WTC11 (cell line): ENCODE measurements around the gene MSLN. TPM values are rescaled to one million over a fixed set of nuclear protein-coding genes. Genes with fewer than 3 reads are reported as not detected.

Source experiments
- ATAC-seq: fragments of 200-7000 bp; cut with Tn5 transposase; 2 replicates; pipeline ENCODE4 v1.10.0; 2021; ENCODE audit warnings: mild to moderate bottlenecking, moderate library complexity
- CTCF ChIA-PET: fragments of 300-600 bp; sonication (Branson Sonifier 250); formaldehyde crosslinking; loops from one replicate; lab custom pipeline; 2021; ENCODE audit warnings: antibody characterized with exemption; lab: Charles Lee
- POLR2A ChIA-PET: fragments of 350-600 bp; sonication (Branson Sonifier 250); formaldehyde crosslinking; loops from one replicate; lab custom pipeline; 2021; ENCODE audit warnings: antibody characterized with exemption; lab: Charles Lee
- DNase-seq: peaks from one replicate; pipeline ENCODE4 v3.0.0; 2021; ENCODE audit warnings: low spot score
- H3K27ac Mint-ChIP-seq: 2 replicates; pipeline ENCODE4 v1.8.0; 2021; ENCODE audit warnings: mixed read lengths
- H3K27me3 Mint-ChIP-seq: 2 replicates; pipeline ENCODE4 v1.8.0; 2021; ENCODE audit warnings: low read depth, mild to moderate bottlenecking, moderate library complexity, mixed read lengths
- H3K36me3 Mint-ChIP-seq: 2 replicates; pipeline ENCODE4 v1.8.0; 2021; ENCODE audit warnings: mixed read lengths
- H3K4me1 Mint-ChIP-seq: 2 replicates; pipeline ENCODE4 v1.8.0; 2022; ENCODE audit warnings: mixed read lengths
- H3K4me3 Mint-ChIP-seq: 2 replicates; pipeline ENCODE4 v1.8.0; 2021; ENCODE audit warnings: mild to moderate bottlenecking, moderate library complexity, mixed read lengths
- H3K9me3 Mint-ChIP-seq: 2 replicates; pipeline ENCODE4 v1.8.0; 2021; ENCODE audit warnings: mixed read lengths
- ARID4B ChIP-seq: sonication (generic); formaldehyde crosslinking; IDR thresholded peaks from 2 replicates; pipeline ENCODE4 v1.8.0; 2023; ENCODE audit warnings: missing genetic modification reagents, mild to moderate bottlenecking, borderline replicate concordance
- CBFB ChIP-seq: sonication (generic); formaldehyde crosslinking; IDR thresholded peaks from 2 replicates; pipeline ENCODE4 v1.8.1; 2022; ENCODE audit warnings: mild to moderate bottlenecking, low read depth, missing genetic modification reagents
- CREM ChIP-seq: sonication (generic); formaldehyde crosslinking; IDR thresholded peaks from 2 replicates; pipeline ENCODE4 v1.8.1; 2022; ENCODE audit warnings: mild to moderate bottlenecking, missing genetic modification reagents, moderate library complexity
- ETV6 ChIP-seq: sonication (generic); formaldehyde crosslinking; IDR thresholded peaks from 2 replicates; pipeline ENCODE4 v1.8.1; 2022; ENCODE audit warnings: mild to moderate bottlenecking, missing genetic modification reagents
- FOXP4 ChIP-seq: sonication (generic); formaldehyde crosslinking; IDR thresholded peaks from 2 replicates; pipeline ENCODE4 v1.8.0; 2022; ENCODE audit warnings: mild to moderate bottlenecking, missing genetic modification reagents
- GABPB1 ChIP-seq: sonication (generic); formaldehyde crosslinking; IDR thresholded peaks from 2 replicates; pipeline ENCODE4 v1.8.1; 2023; ENCODE audit warnings: mild to moderate bottlenecking, missing genetic modification reagents
- IRF2 ChIP-seq: sonication (generic); formaldehyde crosslinking; IDR thresholded peaks from 2 replicates; pipeline ENCODE4 v1.8.0; 2022; ENCODE audit warnings: low read depth, missing genetic modification reagents, borderline replicate concordance
- JUN ChIP-seq: sonication (generic); formaldehyde crosslinking; IDR thresholded peaks from 2 replicates; pipeline ENCODE4 v1.8.0; 2023; ENCODE audit warnings: mild to moderate bottlenecking, missing genetic modification reagents
- MAX ChIP-seq: sonication (generic); formaldehyde crosslinking; IDR thresholded peaks from 2 replicates; pipeline ENCODE4 v1.8.0; 2022; ENCODE audit warnings: mild to moderate bottlenecking, missing genetic modification reagents
- MLX ChIP-seq: sonication (generic); formaldehyde crosslinking; IDR thresholded peaks from 2 replicates; pipeline ENCODE4 v1.8.1; 2023; ENCODE audit warnings: mild to moderate bottlenecking, missing genetic modification reagents, moderate library complexity
- MYBL2 ChIP-seq: sonication (generic); formaldehyde crosslinking; IDR thresholded peaks from 2 replicates; pipeline ENCODE4 v1.8.1; 2023; ENCODE audit warnings: mild to moderate bottlenecking, moderate library complexity, missing genetic modification reagents
- PRDM15 ChIP-seq: sonication (generic); formaldehyde crosslinking; IDR thresholded peaks from 2 replicates; pipeline ENCODE4 v1.8.0; 2022; ENCODE audit warnings: missing genetic modification reagents
- PREB ChIP-seq: sonication (generic); formaldehyde crosslinking; IDR thresholded peaks from 2 replicates; pipeline ENCODE4 v1.8.1; 2022; ENCODE audit warnings: mild to moderate bottlenecking, missing genetic modification reagents, moderate library complexity, borderline replicate concordance
- SP1 ChIP-seq: sonication (generic); formaldehyde crosslinking; conservative IDR thresholded peaks from 2 replicates; pipeline ENCODE4 v1.8.1; 2022; ENCODE audit warnings: missing genetic modification reagents
- TP53 ChIP-seq: sonication (generic); formaldehyde crosslinking; IDR thresholded peaks from 2 replicates; pipeline ENCODE4 v1.8.1; 2023; ENCODE audit warnings: mild to moderate bottlenecking, missing genetic modification reagents
- ZBTB21 ChIP-seq: sonication (generic); formaldehyde crosslinking; IDR thresholded peaks from 2 replicates; pipeline ENCODE4 v1.8.1; 2023; ENCODE audit warnings: mild to moderate bottlenecking, missing genetic modification reagents, borderline replicate concordance
- ZNF121 ChIP-seq: sonication (generic); formaldehyde crosslinking; IDR thresholded peaks from 2 replicates; pipeline ENCODE4 v1.8.0; 2023; ENCODE audit warnings: missing genetic modification reagents
- ZNF317 ChIP-seq: sonication (generic); formaldehyde crosslinking; IDR thresholded peaks from 2 replicates; pipeline ENCODE4 v1.8.1; 2023; ENCODE audit warnings: low read depth, mild to moderate bottlenecking, moderate library complexity, missing genetic modification reagents, borderline replicate concordance
- ZNF425 ChIP-seq: fragments of 250-450 bp; sonication (Bioruptor Pico); conservative IDR thresholded peaks from 2 replicates; pipeline ENCODE4 v1.9.0; 2021; ENCODE audit warnings: mild to moderate bottlenecking
- total RNA-seq: library from RNA; stranded (reverse); gene quantifications from 3 replicates; pipeline ENCODE4 v1.2.3, GENCODE V29; 2021

MSLN gene
- total RNA-seq, 1 experiment from 2014 or later = 0.20 TPM

GRCh38 chr16:805474-805873 is 44.9 kb downstream of the MSLN start (continued):
- no peak for TF ChIP-seq PRDM15 (CRISPR knock-in tag)
- no peak for TF ChIP-seq MYBL2 (CRISPR knock-in tag)
- TF ChIP-seq SP1 = no peak
- no peak for TF ChIP-seq MLX (CRISPR knock-in tag)

GRCh38 chr16:807347-808084 is 47.0 kb downstream of the MSLN start:
- Mint-ChIP-seq H3K36me3 (peaks cover 2% of the 10 kb centered on the region; the same call in 1 of the 2 replicates), H3K4me3 (peak overlapping the region; percentile 99), H3K9me3 (peaks cover 3% of the 10 kb centered on the region; the same call in 1 of the 2 replicates), H3K4me1 (peaks cover 9% of the 10 kb centered on the region), H3K27me3 (peaks cover 34% of the 10 kb centered on the region), H3K27ac (peak overlapping the region; percentile 98)
- ATAC-seq = peak; percentile 91
- ChIA-PET CTCF (interaction anchor here (1.0 to 1.3 kb wide), 3 partner anchors 12 to 88 kb away, joined by 3 to 4 read pairs (median 3); partner anchors contain the start of gene MSLN), POLR2A (interaction anchor here (0.6 to 1.2 kb wide), 2 partner anchors 63 to 86 kb away, joined by 3 read pairs; partner anchors contain the start of gene ANTKMT)
- DNase-seq = peak; percentile 93
- TF ChIP-seq ZBTB21 (CRISPR knock-in tag) = peak; percentile 99
- TF ChIP-seq MLX (CRISPR knock-in tag) = no peak
- peak; percentile 83 for TF ChIP-seq FOXP4 (CRISPR knock-in tag)
- TF ChIP-seq PREB (CRISPR knock-in tag) = no peak
- TF ChIP-seq IRF2 (CRISPR knock-in tag) = no peak
- no peak for TF ChIP-seq CBFB
- peak; percentile 64; the same call in 1 of the 2 replicates for TF ChIP-seq ARID4B (CRISPR knock-in tag)
- TF ChIP-seq CREM (CRISPR knock-in tag) = peak; percentile 95
- no peak; the same call in 1 of the 2 replicates for TF ChIP-seq JUN (CRISPR knock-in tag)
- TF ChIP-seq TP53 = no peak
- TF ChIP-seq ZNF425 = no peak
- TF ChIP-seq ZNF121 (CRISPR knock-in tag) = no peak
- TF ChIP-seq ETV6 = peak; percentile 98
- TF ChIP-seq MAX = peak; percentile 95
- TF ChIP-seq ZNF317 (CRISPR knock-in tag) = 0 out of 2 replicates have a peak, but pooled peaks have one; percentile 39
- peak; percentile 45; the same call in 1 of the 2 replicates for TF ChIP-seq GABPB1 (CRISPR knock-in tag)
